Transverse colon (tissue), 4 donors: ENCODE results near the gene STK32C. TPM values are rescaled to one million over a fixed set of nuclear protein-coding genes. Genes with fewer than 3 reads are reported as not detected.

ENCODE experiments used
- DNase-seq: peaks from one replicate; pipeline ENCODE4 v3.0.0-alpha.2; 2019
- H3K27ac ChIP-seq, 4 donors: fragments of 200-600 bp; sonication (generic); 2 replicates each; pipeline ENCODE4 v1.5.1; 2016 to 2018; ENCODE audit warnings: inconsistent platforms in 4 of 4
- H3K27me3 ChIP-seq: fragments of 200-600 bp; sonication (generic); 2 replicates; pipeline ENCODE4 v1.5.1; 2017; ENCODE audit warnings: inconsistent platforms
- H3K36me3 ChIP-seq, 4 donors: fragments of 200-600 bp; sonication (generic); 2 replicates each; pipeline ENCODE4 v1.5.1; 2017 to 2019; ENCODE audit warnings: inconsistent platforms in 4 of 4
- H3K4me1 ChIP-seq, 4 donors: fragments of 200-600 bp; sonication (generic); 2 replicates each; pipeline ENCODE4 v1.5.1; 2017 to 2020; ENCODE audit warnings: inconsistent platforms in 4 of 4
- H3K4me3 ChIP-seq, 4 donors: fragments of 200-600 bp; sonication (generic); 1 replicate in 1 of 4; 2 replicates in 3 of 4; pipeline versions ENCODE4 v1.5.1 to v1.6.1; 2017 to 2019; ENCODE audit warnings: inconsistent platforms in 4 of 4
- H3K9me3 ChIP-seq, 2 donors: fragments of 200-600 bp; sonication (generic); 2 replicates each; pipeline ENCODE4 v1.5.1; 2017 to 2019; ENCODE audit warnings: inconsistent platforms in 2 of 2
- CTCF ChIP-seq, 5 experiments: fragments of 200-600 bp in 3 of 5; fragments of 450-650 bp in 2 of 5; sonication (generic) in 3 of 5; IDR thresholded peaks; 1 replicate in 2 of 5; 2 replicates in 3 of 5; pipeline ENCODE4 v1.5.1; 2016 to 2017; ENCODE audit warnings: antibody characterized with exemption in 5 of 5, inconsistent platforms in 3 of 5, mild to moderate bottlenecking in 2 of 5, moderate library complexity in 1 of 5
- EP300 ChIP-seq: sonication (generic); formaldehyde crosslinking; IDR thresholded peaks from one replicate; pipeline ENCODE4 v1.6.1; 2017; ENCODE audit warnings: antibody characterized with exemption, low read depth
- POLR2A ChIP-seq: fragments of 450-650 bp; IDR thresholded peaks from one replicate; pipeline ENCODE4 v1.6.1; 2016; ENCODE audit warnings: antibody characterized with exemption, mild to moderate bottlenecking, moderate library complexity
- POLR2AphosphoS5 ChIP-seq, 3 donors: sonication (generic); formaldehyde crosslinking; IDR thresholded peaks; one replicate each; pipeline ENCODE4 v1.6.1; 2016; ENCODE audit warnings: antibody characterized with exemption in 3 of 3
- WGBS, 2 donors: methylation state at CpG; one replicate each; pipeline ENCODE4 v1.1.5; 2018; ENCODE audit warnings: low coverage in 1 of 2; 5-methylcytosine and 5-hydroxymethylcytosine counted together
- in situ Hi-C, 4 donors: fragments of 200-750 bp; cut with MboI; loops; one replicate each; pipeline versions ENCODE4 v1.15.0 to v1.15.1; 2017; ENCODE audit warnings: low sequenced_read_pairs in 3 of 4, low pct_ligation_motif_present in 1 of 4, low pct_unique_long_range_greater_than_20kb in 1 of 4
- intact Hi-C: fragments of 100-400 bp; cut with DNase I; formaldehyde crosslinking; loops from one replicate; pipeline ENCODE4 v1.15.1; 2023; ENCODE audit warnings: low total_unique reads
- total RNA-seq, 4 donors: library from RNA; depleted of rRNA; stranded (reverse); fragments of >200 nt; gene quantifications; one replicate each; pipeline ENCODE4 v1.1.0, GENCODE V29; 2016

The STK32C gene
- total RNA-seq, 4 donors from 2014 or later, result 2.2 to 7.8 (median 3.7) TPM; not detected in 1

- H3K27ac ChIP-seq, result no peak overlapping the region
- H3K27me3 ChIP-seq, result no peaks in the 10 kb centered on the region
- H3K4me3 ChIP-seq, result no peak overlapping the region
- WGBS, 2 donors, result 84 to 95% methylated on average over 4 to 23 of the region's 23 CpGs
- no peak for TF ChIP-seq CTCF (IDR thresholded peaks at IDR 0.05)
- no peak for TF ChIP-seq POLR2AphosphoS5 (IDR thresholded peaks at IDR 0.05)
- TF ChIP-seq EP300, result no peak
- no peak for TF ChIP-seq POLR2A
- H3K4me1 ChIP-seq, result no peaks in the 10 kb centered on the region
- H3K36me3 ChIP-seq, result no peaks in the 10 kb centered on the region
- intact Hi-C loops (no loop called here), in situ Hi-C loops (loop anchor here in 1 of 4 donors (10.0 to 25.0 kb wide), 2 partner anchors 155 to 252 kb away; no protein-coding TSS in a partner anchor)
- peaks cover 0 to 3% of the 10 kb centered on the region in 2 donors for H3K9me3 ChIP-seq
- no peak for DNase-seq
These were observed 97.7 kb downstream of the STK32C start for GRCh38 chr10:132209978-132210530.

- Histone ChIP-seq H3K27me3 (no peaks in the 10 kb centered on the region), H3K27ac (no peak overlapping the region), H3K4me3 (no peak overlapping the region), H3K4me1 (no peaks in the 10 kb centered on the region), H3K36me3 (no peaks in the 10 kb centered on the region), H3K9me3 (peaks cover 0 to 3% of the 10 kb centered on the region in 2 donors)
- in situ Hi-C loops (loop anchor here in 1 of 4 donors (25.0 kb wide), 1 partner anchor 253 kb away; no protein-coding TSS in a partner anchor), intact Hi-C loops (no loop called here)
- DNase-seq, result no peak
- no peak for TF ChIP-seq POLR2AphosphoS5 (IDR thresholded peaks at IDR 0.05)
- TF ChIP-seq CTCF (IDR thresholded peaks at IDR 0.05), result no peak
- TF ChIP-seq EP300, result no peak
- no peak for TF ChIP-seq POLR2A
- WGBS, 2 donors, result 89% methylated on average over 10 of the region's 14 CpGs; no CpG with 5 or more reads in 1 of the 2 donors
These were observed 98.6 kb downstream of the STK32C start for GRCh38 chr10:132209130-132209529.

- Histone ChIP-seq H3K36me3 (no peaks in the 10 kb centered on the region), H3K27ac (no peak overlapping the region), H3K4me1 (no peaks in the 10 kb centered on the region), H3K27me3 (no peaks in the 10 kb centered on the region), H3K9me3 (peaks cover 0 to 3% of the 10 kb centered on the region in 2 donors), H3K4me3 (no peak overlapping the region)
- in situ Hi-C loops (loop anchor here in 1 of 4 donors (25.0 kb wide), 1 partner anchor 254 kb away; no protein-coding TSS in a partner anchor), intact Hi-C loops (no loop called here)
- no peak for TF ChIP-seq POLR2AphosphoS5 (IDR thresholded peaks at IDR 0.05)
- TF ChIP-seq POLR2A, result no peak
- no peak for TF ChIP-seq EP300
- no peak for TF ChIP-seq CTCF (IDR thresholded peaks at IDR 0.05)
- no peak for DNase-seq
- WGBS, 2 donors, result 90% methylated on average over 17 of the region's 17 CpGs; no CpG with 5 or more reads in 1 of the 2 donors
These were observed 99.2 kb downstream of the STK32C start for GRCh38 chr10:132208462-132209050.

- intact Hi-C loops, result no loop called here
- Histone ChIP-seq H3K36me3 (no peaks in the 10 kb centered on the region), H3K27me3 (no peaks in the 10 kb centered on the region), H3K27ac (no peak overlapping the region), H3K4me1 (no peaks in the 10 kb centered on the region), H3K4me3 (no peak overlapping the region), H3K9me3 (no peaks in the 10 kb centered on the region)
- TF ChIP-seq CTCF (IDR thresholded peaks at IDR 0.05) (no peak), POLR2A (no peak), EP300 (no peak), POLR2AphosphoS5 (IDR thresholded peaks at IDR 0.05) (no peak)
- no peak for DNase-seq
- in situ Hi-C loops, result loop anchor here in 1 of 4 donors (25.0 kb wide), 1 partner anchor 255 kb away; no protein-coding TSS in a partner anchor
- WGBS, 2 donors, result 87% methylated on average over 34 of the region's 48 CpGs; no CpG with 5 or more reads in 1 of the 2 donors
These were observed 100.0 kb downstream of the STK32C start for GRCh38 chr10:132207536-132208461.
